H1 (cell line): ENCODE measurements around the gene SUCLG2. TPM values are rescaled to one million over a fixed set of nuclear protein-coding genes. Genes with fewer than 3 reads are reported as not detected.

Source experiments
- CTCF ChIA-PET: fragments of 300-600 bp; sonication (Branson Sonifier 250); formaldehyde crosslinking; loops from one replicate; lab custom pipeline; 2021; ENCODE audit not compliant: partially characterized antibody; lab: Charles Lee
- POLR2A ChIA-PET: fragments of 300-600 bp; sonication (Branson Sonifier 250); formaldehyde crosslinking; loops from one replicate; lab custom pipeline; 2021; ENCODE audit warnings: inconsistent platforms; ENCODE audit not compliant: partially characterized antibody; lab: Charles Lee
- DNase-seq, 2 experiments: peaks; one replicate each; pipeline versions ENCODE4 v3.0.0 to v3.0.0-alpha.2; 2010 to 2022; ENCODE audit warnings: low spot score in 2 of 2, low read depth in 1 of 2, mixed read lengths in 1 of 2
- FAIRE-seq: peaks from 2 replicates; lab custom pipeline; 2011; peaks lifted over from hg19 to GRCh38; lab: Jason Lieb, UNC
- H2AFZ ChIP-seq: 2 replicates; pipeline ENCODE4 v1.8.1; 2012; ENCODE audit warnings: low read length, inconsistent platforms
- H2AK5ac ChIP-seq: 2 replicates; pipeline ENCODE4 v1.6.1; 2013; ENCODE audit warnings: low read depth, low read length
- H2BK120ac ChIP-seq: replicated peaks from 2 replicates; pipeline ENCODE3; 2013; ENCODE audit warnings: low read depth, low read length, inconsistent platforms
- H2BK12ac ChIP-seq: 2 replicates; pipeline ENCODE4 v1.6.1; 2013; ENCODE audit warnings: low read depth, low read length
- H2BK15ac ChIP-seq: 2 replicates; pipeline ENCODE4 v1.6.1; 2013; ENCODE audit warnings: low read length
- H2BK20ac ChIP-seq: 2 replicates; pipeline ENCODE4 v1.6.1; 2013; ENCODE audit warnings: low read length
- H2BK5ac ChIP-seq: 2 replicates; pipeline ENCODE4 v1.6.1; 2013; ENCODE audit warnings: low read depth, low read length
- H3K14ac ChIP-seq: 2 replicates; pipeline ENCODE4 v1.6.1; 2013; ENCODE audit warnings: inconsistent platforms; ENCODE audit not compliant: insufficient read length
- H3K18ac ChIP-seq: 2 replicates; pipeline ENCODE4 v1.6.1; 2013; ENCODE audit warnings: low read length; ENCODE audit errors: extremely low read depth
- H3K23ac ChIP-seq: 2 replicates; pipeline ENCODE4 v1.6.1; 2013; ENCODE audit warnings: inconsistent platforms; ENCODE audit not compliant: insufficient read length
- H3K23me2 ChIP-seq: 2 replicates; pipeline ENCODE4 v1.6.1; 2013; ENCODE audit warnings: low read depth, low read length
- H3K27ac ChIP-seq: 2 replicates; pipeline ENCODE4 v1.6.1; 2011; ENCODE audit warnings: low read depth, low read length, inconsistent platforms
- H3K27me3 ChIP-seq, 4 experiments: replicated peaks in 1 of 4; 1 replicate in 1 of 4; 2 replicates in 3 of 4; pipeline versions ENCODE4 v1.6.1 to v1.8.1; 2011 to 2013; ENCODE audit warnings: low read length in 3 of 4, mild to moderate bottlenecking in 3 of 4, inconsistent platforms in 2 of 4, mixed read lengths in 2 of 4, moderate library complexity in 1 of 4; ENCODE audit not compliant: control insufficient read depth in 3 of 4, insufficient read depth in 3 of 4; ENCODE audit errors: extremely low read depth in 1 of 4
- H3K36me3 ChIP-seq, 4 experiments: 2 replicates each; pipeline versions ENCODE4 v1.6.1 to v1.8.1; 2011 to 2013; ENCODE audit warnings: mild to moderate bottlenecking in 4 of 4, low read length in 3 of 4, moderate library complexity in 2 of 4, control low read depth in 1 of 4, inconsistent platforms in 1 of 4; ENCODE audit not compliant: insufficient read depth in 4 of 4, control insufficient read depth in 2 of 4
- H3K4ac ChIP-seq: replicated peaks from 2 replicates; pipeline ENCODE3; 2013; ENCODE audit warnings: low read length, low read depth, mixed read lengths, inconsistent platforms; ENCODE audit not compliant: insufficient read length
- H3K4me1 ChIP-seq, 4 experiments: replicated peaks in 1 of 4; 1 replicate in 1 of 4; 2 replicates in 3 of 4; pipeline versions ENCODE4 v1.6.1 to v1.8.1; 2011 to 2013; ENCODE audit warnings: low read length in 3 of 4, inconsistent platforms in 2 of 4, mixed read lengths in 1 of 4; ENCODE audit not compliant: insufficient read depth in 4 of 4, control insufficient read depth in 3 of 4
- H3K4me2 ChIP-seq, 2 experiments: 2 replicates each; pipeline versions ENCODE4 v1.6.1 to v1.8.1; 2011 to 2013; ENCODE audit warnings: low read depth in 2 of 2, low read length in 2 of 2, control low read depth in 1 of 2, inconsistent platforms in 1 of 2, mild to moderate bottlenecking in 1 of 2; ENCODE audit not compliant: insufficient read depth in 1 of 2
- H3K4me3 ChIP-seq, 4 experiments: fragments of 200-600, 300-600 bp in 1 of 4; sonication (generic), shearing (Covaris generic), sonication (Bioruptor Twin) in 1 of 4; 2 replicates each; pipeline versions ENCODE4 v1.5.1 to v1.8.1; 2011 to 2016; ENCODE audit warnings: low read length in 4 of 4, low read depth in 3 of 4, control low read depth in 2 of 4, inconsistent platforms in 2 of 4, mild to moderate bottlenecking in 2 of 4, mixed read lengths in 1 of 4, moderate library complexity in 1 of 4; ENCODE audit not compliant: insufficient read depth in 2 of 4; ENCODE audit errors: extremely low read depth in 1 of 4
- H3K56ac ChIP-seq: replicated peaks from 2 replicates; pipeline ENCODE3; 2013; ENCODE audit warnings: low read depth, mild to moderate bottlenecking, mixed read lengths, low read length, inconsistent platforms; ENCODE audit not compliant: insufficient read length
- H3K79me1 ChIP-seq: 2 replicates; pipeline ENCODE4 v1.6.1; 2013; ENCODE audit warnings: low read depth, low read length, control low read depth
- H3K79me2 ChIP-seq, 2 experiments: 2 replicates each; pipeline versions ENCODE4 v1.6.1 to v1.8.1; 2012 to 2013; ENCODE audit warnings: low read length in 2 of 2, mild to moderate bottlenecking in 2 of 2, inconsistent platforms in 1 of 2; ENCODE audit not compliant: insufficient read depth in 2 of 2, control insufficient read depth in 1 of 2
- H3K9ac ChIP-seq, 4 experiments: replicated peaks in 1 of 4; 1 replicate in 1 of 4; 2 replicates in 3 of 4; pipeline versions ENCODE4 v1.6.1 to v1.8.1; 2011 to 2013; ENCODE audit warnings: low read depth in 3 of 4, low read length in 3 of 4, control low read depth in 2 of 4, mild to moderate bottlenecking in 2 of 4, moderate library complexity in 2 of 4, inconsistent platforms in 1 of 4; ENCODE audit errors: extremely low read depth in 1 of 4
- H3K9me3 ChIP-seq, 2 experiments: 2 replicates each; pipeline versions ENCODE4 v1.6.1 to v1.8.1; 2012 to 2013; ENCODE audit warnings: mild to moderate bottlenecking in 2 of 2, moderate library complexity in 2 of 2, control low read depth in 1 of 2, inconsistent platforms in 1 of 2, low read depth in 1 of 2, low read length in 1 of 2, mixed read lengths in 1 of 2; ENCODE audit not compliant: insufficient read depth in 2 of 2
- H4K20me1 ChIP-seq, 2 experiments: replicated peaks in 1 of 2; 2 replicates each; pipeline versions ENCODE3 to v1.8.1; 2011 to 2013; ENCODE audit warnings: inconsistent platforms in 2 of 2, low read length in 2 of 2, mild to moderate bottlenecking in 1 of 2; ENCODE audit not compliant: insufficient read depth in 2 of 2, control insufficient read depth in 1 of 2
- H4K5ac ChIP-seq: 2 replicates; pipeline ENCODE4 v1.6.1; 2013; ENCODE audit warnings: low read length, low read depth, mixed read lengths, inconsistent platforms; ENCODE audit not compliant: insufficient read length
- H4K8ac ChIP-seq: 2 replicates; pipeline ENCODE4 v1.8.0; 2013; ENCODE audit warnings: mild to moderate bottlenecking, moderate library complexity, low read length, inconsistent platforms; ENCODE audit not compliant: insufficient read depth; ENCODE audit errors: extremely low read depth
- H4K91ac ChIP-seq: replicated peaks from 2 replicates; pipeline ENCODE3; 2013; ENCODE audit warnings: low read length, mixed read lengths, inconsistent platforms; ENCODE audit not compliant: insufficient read length
- KDM5A ChIP-seq: fragments of 200-600 bp; IDR thresholded peaks from 2 replicates; pipeline ENCODE4 v1.7.1; 2012; ENCODE audit warnings: mild to moderate bottlenecking, low read length, inconsistent platforms, mixed read lengths
- WGBS, 2 experiments: shearing (Covaris generic) in 1 of 2; methylation state at CpG; one replicate each; pipeline versions ENCODE4 v1.1.6 to v1.1.7; 2013 to 2015; ENCODE audit warnings: low lambda C conversion rate in 2 of 2, mixed read lengths in 2 of 2, inconsistent platforms in 1 of 2, low coverage in 1 of 2, missing lambda C conversion rate in 1 of 2; ENCODE audit not compliant: insufficient replicate concordance in 2 of 2, insufficient coverage in 1 of 2, insufficient read length in 1 of 2; ENCODE audit errors: extremely low coverage in 1 of 2, missing lambda C conversion rate in 1 of 2; 5-methylcytosine and 5-hydroxymethylcytosine counted together
- polyA plus RNA-seq, 7 experiments: library from polyadenylated mRNA; depleted of rRNA in 3 of 7; stranded (reverse) in 5 of 7; unstranded in 2 of 7; fragments of >200 nt in 5 of 7; fragments of 200-250 nt in 2 of 7; gene quantifications; 1 replicate in 5 of 7; 2 replicates in 1 of 7; 4 replicates in 1 of 7; pipeline versions ENCODE4 v1.2.1 to v1.2.3, GENCODE V29; 2011 to 2013; ENCODE audit warnings: missing spikeins in 2 of 7, mixed read lengths in 2 of 7
- total RNA-seq: library from RNA; stranded (reverse); fragmentation: NEBNext Ultra II Directional; extraction: Animal tissue kit (Norgen Biotek cat#: 25700); gene quantifications from 2 replicates; pipeline ENCODE4 v1.2.1, GENCODE V29; 2021

SUCLG2 gene
- total and polyA plus RNA-seq, 2 of the 8 experiments (the other 6 are each of a cell fraction or from before 2014, with no cell fraction given) = 12.9 to 46.2 TPM

- peaks cover 0 to 12% (median 2%) of the 10 kb centered on the region in 4 experiments; a peak in 3 of 7 replicates for H3K4me1 ChIP-seq
- H3K4me2 ChIP-seq = no peak overlapping the region
- 97% methylated on average over 2 of the region's 2 CpGs; no CpG with 5 or more reads in 1 of the 2 experiments for WGBS, 2 experiments
- H3K14ac ChIP-seq = no peak overlapping the region
- no peaks in the 10 kb centered on the region for H3K23me2 ChIP-seq
- no peaks in the 10 kb centered on the region for H3K27me3 ChIP-seq
- H2BK5ac ChIP-seq = no peak overlapping the region
- no peak for FAIRE-seq
- no peak overlapping the region for H3K4me3 ChIP-seq
- CTCF ChIA-PET = interaction anchor here (2.1 kb wide), 1 partner anchor 9 kb away, joined by 6 read pairs; no protein-coding TSS in a partner anchor
- H4K8ac ChIP-seq = no peak overlapping the region
- no peaks in the 10 kb centered on the region; a peak in 1 of 4 replicates for H3K79me2 ChIP-seq
- no peak overlapping the region for H2BK120ac ChIP-seq
- no peaks in the 10 kb centered on the region for H3K9me3 ChIP-seq
- H2BK20ac ChIP-seq = no peak overlapping the region
- no peak overlapping the region for H2BK12ac ChIP-seq
- H3K36me3 ChIP-seq = no peaks in the 10 kb centered on the region; a peak in 1 of 8 replicates
- H4K20me1 ChIP-seq = no peaks in the 10 kb centered on the region
- no peak overlapping the region for H3K23ac ChIP-seq
- H3K4ac ChIP-seq = no peak overlapping the region
- H3K18ac ChIP-seq = no peak overlapping the region
- no peak overlapping the region for H2AK5ac ChIP-seq
- no peak overlapping the region for H4K5ac ChIP-seq
- DNase-seq = no peak
- H3K56ac ChIP-seq = no peak overlapping the region
- H2AFZ ChIP-seq = no peak overlapping the region
- H2BK15ac ChIP-seq = no peak overlapping the region
- H3K9ac ChIP-seq = no peak overlapping the region
- no peaks in the 10 kb centered on the region for H3K79me1 ChIP-seq
- POLR2A ChIA-PET = no interaction called here
- no peak overlapping the region for H4K91ac ChIP-seq
- no peak overlapping the region for H3K27ac ChIP-seq
- TF ChIP-seq KDM5A = no peak
Observed at GRCh38 chr3:67616046-67616445, 38.4 kb downstream of the SUCLG2 start.
